AG09309 (cell line): ENCODE results near the gene DLAT.
A peak's percentile ranks its signal among the peaks of the same experiment; 100 is the strongest.
"Not testable (repeated sequence)": the region's sequence is repeated elsewhere in the genome, so short reads cannot be mapped to it uniquely, and the experiment has no call there.

Experiments used
- DNase-seq: peaks from one replicate; pipeline ENCODE4 v3.0.0-alpha.2; 2010; ENCODE audit warnings: low read depth
- H3K4me3 ChIP-seq: 2 replicates; pipeline ENCODE4 v1.5.1; 2011; ENCODE audit warnings: mild to moderate bottlenecking, low read depth, low read length, moderate library complexity; ENCODE audit not compliant: control insufficient read depth
- TF ChIP-seq, protein P1 (sequence below): IDR thresholded peaks from 2 replicates; pipeline ENCODE4 v1.5.1; 2011; ENCODE audit warnings: mild to moderate bottlenecking, low read depth, low read length, inconsistent platforms; ENCODE audit not compliant: insufficient read depth, control insufficient read depth; ENCODE audit errors: missing control alignments

DLAT gene

DNA sequence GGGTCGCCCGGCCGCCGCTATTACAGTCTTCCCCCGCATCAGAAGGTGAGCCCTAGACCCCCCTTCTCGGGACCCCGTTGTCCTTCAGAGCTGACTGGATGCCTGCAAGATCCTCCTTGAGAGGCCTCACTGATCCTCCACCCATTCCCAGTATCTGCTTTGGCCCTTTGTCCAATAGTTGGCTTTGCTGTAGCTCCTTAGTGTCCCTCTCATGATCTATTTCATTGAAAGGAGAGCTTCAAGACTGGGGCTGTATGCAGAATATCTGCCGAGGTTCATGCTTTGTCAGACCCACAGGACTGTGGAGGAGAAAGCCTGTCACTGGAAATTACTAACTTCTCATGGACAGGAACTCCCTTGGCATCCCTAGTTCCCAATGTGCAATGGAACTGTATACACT is 499 bp downstream of the DLAT start:
- TF ChIP-seq, protein P1, sequence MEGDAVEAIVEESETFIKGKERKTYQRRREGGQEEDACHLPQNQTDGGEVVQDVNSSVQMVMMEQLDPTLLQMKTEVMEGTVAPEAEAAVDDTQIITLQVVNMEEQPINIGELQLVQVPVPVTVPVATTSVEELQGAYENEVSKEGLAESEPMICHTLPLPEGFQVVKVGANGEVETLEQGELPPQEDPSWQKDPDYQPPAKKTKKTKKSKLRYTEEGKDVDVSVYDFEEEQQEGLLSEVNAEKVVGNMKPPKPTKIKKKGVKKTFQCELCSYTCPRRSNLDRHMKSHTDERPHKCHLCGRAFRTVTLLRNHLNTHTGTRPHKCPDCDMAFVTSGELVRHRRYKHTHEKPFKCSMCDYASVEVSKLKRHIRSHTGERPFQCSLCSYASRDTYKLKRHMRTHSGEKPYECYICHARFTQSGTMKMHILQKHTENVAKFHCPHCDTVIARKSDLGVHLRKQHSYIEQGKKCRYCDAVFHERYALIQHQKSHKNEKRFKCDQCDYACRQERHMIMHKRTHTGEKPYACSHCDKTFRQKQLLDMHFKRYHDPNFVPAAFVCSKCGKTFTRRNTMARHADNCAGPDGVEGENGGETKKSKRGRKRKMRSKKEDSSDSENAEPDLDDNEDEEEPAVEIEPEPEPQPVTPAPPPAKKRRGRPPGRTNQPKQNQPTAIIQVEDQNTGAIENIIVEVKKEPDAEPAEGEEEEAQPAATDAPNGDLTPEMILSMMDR: no peak
- DNase-seq: no peak
- H3K4me3 ChIP-seq: peak overlapping the region; percentile 67

DNA sequence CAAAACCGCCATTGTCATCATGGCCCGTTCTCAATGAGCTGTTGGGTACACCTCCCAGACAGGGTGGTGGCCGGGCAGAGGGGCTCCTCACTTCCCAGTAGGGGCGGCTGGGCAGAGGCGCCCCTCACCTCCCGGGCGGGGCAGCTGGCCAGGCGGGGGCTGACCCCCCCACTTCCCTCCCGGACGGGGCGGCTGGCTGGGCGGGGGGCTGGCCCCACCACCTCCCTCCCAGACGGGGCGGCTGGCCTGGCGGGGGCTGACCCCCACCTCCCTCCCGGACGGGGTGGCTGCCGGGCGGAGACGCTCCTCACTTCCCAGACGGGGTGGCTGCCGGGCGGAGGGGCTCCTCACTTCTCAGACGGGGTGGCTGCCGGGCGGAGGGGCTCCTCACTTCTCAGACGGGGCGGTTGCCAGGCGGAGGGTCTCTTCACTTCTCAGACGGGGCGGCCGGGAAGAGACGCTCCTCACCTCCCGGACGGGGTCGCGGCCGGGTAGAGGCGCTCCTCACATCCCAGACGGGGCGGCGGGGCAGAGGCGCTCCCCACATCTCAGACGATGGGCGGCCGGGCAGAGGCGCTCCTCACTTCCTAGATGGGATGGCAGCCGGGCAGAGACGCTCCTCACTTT is 1.7 kb downstream of the DLAT start:
- H3K4me3 ChIP-seq, DNase-seq: not testable (repeated sequence)

DNA sequence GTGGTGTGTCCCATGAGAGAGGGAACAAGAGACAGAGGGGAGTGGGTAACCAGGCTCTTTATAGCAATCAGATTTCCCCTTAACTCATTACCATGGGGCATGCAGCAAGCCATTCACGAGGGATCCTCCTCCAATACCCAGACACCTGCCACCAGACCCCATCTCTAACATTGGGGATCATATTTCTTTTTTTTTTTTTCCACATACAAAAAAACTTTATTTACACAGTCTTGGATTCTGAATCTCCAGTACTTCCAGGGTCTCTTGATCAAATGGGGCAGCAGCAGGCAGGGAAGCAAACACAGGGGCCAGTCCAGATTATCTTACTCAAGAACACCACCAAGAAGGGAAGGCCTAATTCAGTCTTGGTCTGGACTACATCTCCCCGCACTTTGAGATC is 4.3 kb downstream of the DLAT start:
- TF ChIP-seq, protein P1: no peak
- no peak for DNase-seq
- no peak overlapping the region for H3K4me3 ChIP-seq

DNA sequence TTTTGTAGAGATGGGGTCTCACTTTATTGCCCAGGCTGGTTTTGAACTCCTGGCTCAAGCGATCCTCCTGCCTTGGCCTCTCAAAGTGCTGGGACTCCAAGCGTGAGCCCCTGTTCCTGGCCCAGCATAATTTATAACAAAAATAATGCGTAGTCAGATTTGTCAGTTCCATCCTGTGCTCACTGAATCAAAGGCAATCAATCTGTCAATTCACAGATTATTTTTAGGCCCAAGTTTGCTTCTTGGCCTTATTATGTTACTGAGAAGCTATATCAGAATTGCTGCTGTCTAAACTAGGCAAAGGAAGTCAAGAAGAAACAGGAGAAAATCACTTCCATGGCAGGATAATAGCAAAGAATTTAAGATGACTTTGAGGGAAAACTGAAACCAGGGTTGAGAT is 8.7 kb downstream of the DLAT start:
- no peak for DNase-seq
- H3K4me3 ChIP-seq: no peak overlapping the region
- TF ChIP-seq, protein P1: no peak

DNA sequence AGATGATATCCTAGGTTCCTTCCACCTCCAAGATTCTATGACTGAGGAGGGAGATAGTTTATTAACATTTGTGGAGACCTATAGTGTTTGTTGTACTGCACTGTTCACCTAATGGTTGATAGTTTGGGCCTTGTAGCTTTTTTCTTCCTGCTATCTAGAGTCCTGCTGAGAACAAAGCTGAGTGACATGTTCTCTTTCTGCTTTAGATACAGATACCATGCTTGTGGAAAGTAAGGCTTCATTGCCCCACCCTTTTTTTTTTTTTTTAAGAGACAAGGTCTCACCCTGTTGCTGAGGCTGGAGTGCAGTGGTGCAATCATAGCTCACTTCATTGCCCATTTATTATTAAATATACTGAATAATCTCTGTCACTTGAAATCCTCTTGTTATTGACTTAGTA is 12.3 kb downstream of the DLAT start:
- no peak for DNase-seq
- TF ChIP-seq, protein P1: no peak

DNA sequence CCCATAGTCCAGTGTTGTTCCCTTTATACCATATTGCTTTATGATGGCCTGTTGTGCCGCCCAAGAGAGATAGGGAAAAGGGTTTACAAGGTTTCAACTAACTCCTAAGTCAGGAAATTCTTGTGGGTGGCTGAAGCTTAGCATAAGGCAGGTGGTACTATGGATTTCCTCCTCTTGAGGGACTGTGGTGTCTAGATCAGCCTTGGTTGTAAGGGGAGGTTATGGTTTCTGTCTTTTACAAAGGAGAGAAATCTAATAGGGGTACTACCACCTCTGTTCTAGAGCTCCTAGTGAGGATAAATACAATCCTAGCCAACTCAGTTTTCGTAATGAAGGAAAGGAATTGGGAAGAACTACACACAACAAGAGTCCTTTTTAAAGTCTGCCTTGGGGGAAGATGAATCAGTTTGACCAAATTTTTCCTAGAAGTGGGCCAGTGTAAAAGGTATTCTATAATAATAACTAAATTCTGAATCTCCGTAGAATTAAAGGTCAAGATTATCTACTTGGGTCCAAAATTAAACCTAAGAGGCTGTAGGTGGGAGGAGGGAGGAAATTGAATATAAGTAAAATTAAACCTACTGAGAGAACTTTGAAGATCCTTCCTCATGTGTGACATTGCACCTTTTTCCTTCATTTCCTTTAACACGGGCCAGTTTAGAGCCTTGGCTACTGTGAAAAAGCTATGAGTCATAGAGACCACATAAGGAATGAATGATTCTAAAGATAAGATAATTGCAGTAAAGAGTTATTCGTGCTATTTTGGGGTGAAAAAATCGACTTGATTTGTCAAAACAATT is 17.2 kb downstream of the DLAT start:
- peak; percentile 16 for DNase-seq
- H3K4me3 ChIP-seq: no peak overlapping the region
- TF ChIP-seq, protein P1: no peak

More for the DNA sequence above, 12.3 kb downstream of the DLAT start:
- no peak overlapping the region for H3K4me3 ChIP-seq

DNA sequence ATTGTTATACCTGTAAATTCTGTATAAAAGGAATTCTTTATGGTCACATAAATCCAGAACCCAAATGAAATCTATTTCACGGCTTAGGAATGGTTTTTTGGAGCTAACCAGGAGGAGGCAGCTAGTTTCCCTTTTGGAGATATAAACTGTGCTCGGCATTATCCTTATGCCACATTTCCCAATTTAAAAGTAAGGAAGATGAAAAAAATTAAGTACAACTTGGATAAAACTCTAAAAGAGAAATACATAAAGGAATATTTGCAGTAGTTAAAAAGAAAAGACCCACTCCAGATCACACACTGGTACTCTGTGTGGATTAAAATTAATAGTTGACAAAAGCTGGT is 17.7 kb downstream of the DLAT start:
- DNase-seq: no peak
- no peak overlapping the region for H3K4me3 ChIP-seq
- TF ChIP-seq, protein P1: no peak
